GM12878 (cell line): ENCODE data around the gene ARTN. TPM values are rescaled to one million over a fixed set of nuclear protein-coding genes. Genes with fewer than 3 reads are reported as not detected.
A peak's percentile ranks its signal among the peaks of the same experiment; 100 is the strongest.

Experiments used
- ATAC-seq: fragments of 200-7000 bp; cut with Tn5 transposase; 3 replicates; pipeline ENCODE4 v1.9.1; 2020; ENCODE audit warnings: mild to moderate bottlenecking, moderate library complexity
- BruUV-seq: library from RNA; stranded (reverse); fragments of 400-500 nt; replicated peaks from 2 replicates; lab custom pipeline; 2021; lab: Mats Ljungman, UMichigan
- CTCF ChIA-PET: fragments of 300-600 bp; sonication (Branson Sonifier 250); formaldehyde crosslinking; extraction: SDS; loops from one replicate; lab custom pipeline; 2021; ENCODE audit warnings: inconsistent platforms; lab: Yijun Ruan, JAX
- POLR2A ChIA-PET: fragments of 350-600 bp; formaldehyde crosslinking; extraction: SDS; loops from one replicate; lab custom pipeline; 2021; ENCODE audit warnings: inconsistent platforms; lab: Charles Lee
- RAD21 ChIA-PET: fragments of 300-600 bp; sonication (Branson Sonifier 250); formaldehyde crosslinking; loops from one replicate; lab custom pipeline; 2023; ENCODE audit warnings: antibody characterized with exemption; ENCODE audit not compliant: unreplicated experiment; lab: Charles Lee
- SMC1A ChIA-PET: fragments of 300-600 bp; sonication (Branson Sonifier 250); formaldehyde crosslinking; loops from one replicate; lab custom pipeline; 2023; ENCODE audit not compliant: unreplicated experiment, uncharacterized antibody; lab: Charles Lee
- DNase-seq: peaks from one replicate; pipeline ENCODE4 v3.0.0-alpha.2; 2011; ENCODE audit warnings: low read depth, low spot score
- FAIRE-seq: peaks from 3 replicates; lab custom pipeline; 2011; peaks lifted over from hg19 to GRCh38; lab: Jason Lieb, UNC
- H2AFZ ChIP-seq: 2 replicates; pipeline ENCODE4 v1.6.0; 2011; ENCODE audit warnings: low read depth, low read length, control low read depth; ENCODE audit not compliant: control insufficient read depth
- H3K27ac ChIP-seq: 2 replicates; pipeline ENCODE4 v1.5.1; 2011; ENCODE audit warnings: control low read depth; ENCODE audit not compliant: control insufficient read depth, insufficient read depth
- H3K27me3 ChIP-seq, 2 experiments: replicated peaks in 1 of 2; 2 replicates each; pipeline versions ENCODE4 v1.6.0 to v1.6.1; 2011; ENCODE audit warnings: low read length in 1 of 2; ENCODE audit not compliant: control insufficient read depth in 2 of 2, insufficient read depth in 2 of 2
- H3K36me3 ChIP-seq, 2 experiments: 2 replicates each; pipeline ENCODE4 v1.5.1; 2011; ENCODE audit warnings: low read length in 1 of 2; ENCODE audit not compliant: control insufficient read depth in 2 of 2, insufficient read depth in 2 of 2
- H3K4me1 ChIP-seq: 2 replicates; pipeline ENCODE4 v1.6.1; 2011; ENCODE audit warnings: mild to moderate bottlenecking, low read length, moderate library complexity, mixed read lengths; ENCODE audit not compliant: control insufficient read depth, insufficient read depth
- H3K4me2 ChIP-seq: 2 replicates; pipeline ENCODE4 v1.6.0; 2011; ENCODE audit warnings: control low read depth; ENCODE audit not compliant: control insufficient read depth, insufficient read depth
- H3K4me3 ChIP-seq: fragments of 200-600 bp; sonication (generic); 2 replicates; pipeline ENCODE4 v1.5.1; 2016
- H3K79me2 ChIP-seq: 2 replicates; pipeline ENCODE4 v1.6.0; 2011; ENCODE audit warnings: low read length; ENCODE audit not compliant: control insufficient read depth, insufficient read depth
- H3K9ac ChIP-seq: 2 replicates; pipeline ENCODE4 v1.8.0; 2011; ENCODE audit warnings: low read length, control low read depth, mixed read lengths; ENCODE audit not compliant: control insufficient read depth, insufficient read depth
- H3K9me3 ChIP-seq: replicated peaks from 3 replicates; pipeline ENCODE4 v1.5.1; 2011; ENCODE audit warnings: mild to moderate bottlenecking, low read length; ENCODE audit not compliant: control insufficient read depth, insufficient read depth
- H4K20me1 ChIP-seq: 2 replicates; pipeline ENCODE4 v1.6.0; 2011; ENCODE audit not compliant: control insufficient read depth, insufficient read depth
- BACH1 ChIP-seq: fragments of 450-650 bp; IDR thresholded peaks from 2 replicates; pipeline ENCODE4 v1.6.1; 2017; ENCODE audit warnings: mild to moderate bottlenecking, borderline replicate concordance
- ETV6 ChIP-seq, 2 experiments: fragments of 450-650 bp in 1 of 2; IDR thresholded peaks in 1 of 2; conservative IDR thresholded peaks in 1 of 2; 2 replicates each; pipeline ENCODE4 v1.6.1; 2014; ENCODE audit warnings: antibody characterized with exemption in 1 of 2, borderline replicate concordance in 1 of 2, low read depth in 1 of 2, mild to moderate bottlenecking in 1 of 2, moderate library complexity in 1 of 2
- FOS ChIP-seq: IDR thresholded peaks from 3 replicates; pipeline ENCODE4 v1.6.1; 2011; ENCODE audit warnings: borderline replicate concordance; ENCODE audit not compliant: insufficient read length; ENCODE audit errors: extremely low read depth
- HCFC1 ChIP-seq: fragments of 150-350 bp; IDR thresholded peaks from 2 replicates; pipeline ENCODE4 v1.6.1; 2014; ENCODE audit warnings: low read length
- KDM1A ChIP-seq: fragments of 200-600 bp; sonication (generic); IDR thresholded peaks from 2 replicates; pipeline ENCODE4 v1.6.1; 2016; ENCODE audit warnings: borderline replicate concordance
- MXI1 ChIP-seq: fragments of 150-350 bp; IDR thresholded peaks from 2 replicates; pipeline ENCODE4 v1.6.1; 2011; ENCODE audit warnings: low read depth, mild to moderate bottlenecking, inconsistent platforms, low read length, improper control_type of control experiment
- NFYB ChIP-seq: IDR thresholded peaks from 2 replicates; pipeline ENCODE4 v1.6.1; 2011; ENCODE audit warnings: low read depth, mild to moderate bottlenecking, low read length, improper control_type of control experiment, moderate library complexity; ENCODE audit not compliant: insufficient read depth
- NR2C1 ChIP-seq: fragments of 450-650 bp; IDR thresholded peaks from 2 replicates; pipeline ENCODE4 v1.6.1; 2017; ENCODE audit warnings: antibody characterized with exemption, mild to moderate bottlenecking, moderate library complexity
- PAX8 ChIP-seq: fragments of 450-650 bp; IDR thresholded peaks from 2 replicates; pipeline ENCODE4 v1.6.1; 2017; ENCODE audit warnings: mild to moderate bottlenecking, moderate library complexity
- POU2F2 ChIP-seq: IDR thresholded peaks from 3 replicates; pipeline ENCODE4 v1.6.1; 2011; ENCODE audit warnings: low read depth, mild to moderate bottlenecking, low read length, borderline replicate concordance
- RFX5 ChIP-seq: IDR thresholded peaks from 2 replicates; pipeline ENCODE4 v1.6.1; 2011; ENCODE audit warnings: low read depth, low read length, improper control_type of control experiment
- TARDBP ChIP-seq: IDR thresholded peaks from 2 replicates; pipeline ENCODE4 v1.6.1; 2016; ENCODE audit warnings: borderline replicate concordance
- WGBS: methylation state at CpG from one replicate; pipeline ENCODE4 v1.1.6; 2016; ENCODE audit warnings: low lambda C conversion rate; ENCODE audit not compliant: insufficient replicate concordance, insufficient coverage; ENCODE audit errors: missing lambda C conversion rate; 5-methylcytosine and 5-hydroxymethylcytosine counted together
- in situ Hi-C: fragments of 300-500 bp; cut with MboI; formaldehyde crosslinking; loops from 9 replicates; pipeline ENCODE4 v1.14.3; 2018; ENCODE audit warnings: mixed read lengths
- intact Hi-C: fragments of 100-400 bp; cut with micrococcal nuclease; formaldehyde crosslinking; loops from one replicate; pipeline ENCODE4 v1.14.2; 2022; ENCODE audit not compliant: unreplicated experiment
- polyA plus RNA-seq, 11 experiments: library from polyadenylated mRNA; depleted of rRNA in 4 of 11; unstranded in 6 of 11; stranded (reverse) in 5 of 11; fragments of >200 nt; fragmentation: Nextera tagmentation in 4 of 11; fragmentation: Illumina TruSeq in 1 of 11; extraction: Ambion mirVana in 4 of 11; extraction: Trizol in 1 of 11; gene quantifications; 1 replicate in 1 of 11; 2 replicates in 10 of 11; pipeline versions ENCODE4 v1.2.1 to v1.2.3, GENCODE V29; 2011 to 2016; ENCODE audit warnings: inconsistent platforms in 2 of 11, missing spikeins in 2 of 11, low read depth in 1 of 11
- total RNA-seq, 4 experiments: library from RNA; depleted of rRNA in 3 of 4; stranded (reverse); fragments of >200 nt in 3 of 4; fragmentation: Illumina TruSeq in 1 of 4; extraction: Trizol in 1 of 4; gene quantifications; 2 replicates each; pipeline versions ENCODE4 v1.2.1 to v1.2.3, GENCODE V29; 2013 to 2021
- TF ChIP-seq, protein P1 (sequence below): IDR thresholded peaks from 2 replicates; pipeline ENCODE4 v1.6.1; 2011; ENCODE audit warnings: mild to moderate bottlenecking, low read depth, low read length, moderate library complexity; ENCODE audit not compliant: insufficient replicate concordance
- TF ChIP-seq, protein P2 (sequence below): fragments of 450-650 bp; IDR thresholded peaks from 2 replicates; pipeline ENCODE4 v1.6.1; 2017; ENCODE audit warnings: borderline replicate concordance
- TF ChIP-seq, protein P3 (sequence below): fragments of 450-650 bp; conservative IDR thresholded peaks from 2 replicates; pipeline ENCODE4 v1.6.1; 2017; ENCODE audit warnings: mild to moderate bottlenecking, moderate library complexity

The ARTN gene
- total and polyA plus RNA-seq, 10 of the 15 experiments (the other 5 are each of a cell fraction or from before 2014, with no cell fraction given), result 0.06 to 2.1 (median 0.34) TPM; not detected in 1

DNA sequence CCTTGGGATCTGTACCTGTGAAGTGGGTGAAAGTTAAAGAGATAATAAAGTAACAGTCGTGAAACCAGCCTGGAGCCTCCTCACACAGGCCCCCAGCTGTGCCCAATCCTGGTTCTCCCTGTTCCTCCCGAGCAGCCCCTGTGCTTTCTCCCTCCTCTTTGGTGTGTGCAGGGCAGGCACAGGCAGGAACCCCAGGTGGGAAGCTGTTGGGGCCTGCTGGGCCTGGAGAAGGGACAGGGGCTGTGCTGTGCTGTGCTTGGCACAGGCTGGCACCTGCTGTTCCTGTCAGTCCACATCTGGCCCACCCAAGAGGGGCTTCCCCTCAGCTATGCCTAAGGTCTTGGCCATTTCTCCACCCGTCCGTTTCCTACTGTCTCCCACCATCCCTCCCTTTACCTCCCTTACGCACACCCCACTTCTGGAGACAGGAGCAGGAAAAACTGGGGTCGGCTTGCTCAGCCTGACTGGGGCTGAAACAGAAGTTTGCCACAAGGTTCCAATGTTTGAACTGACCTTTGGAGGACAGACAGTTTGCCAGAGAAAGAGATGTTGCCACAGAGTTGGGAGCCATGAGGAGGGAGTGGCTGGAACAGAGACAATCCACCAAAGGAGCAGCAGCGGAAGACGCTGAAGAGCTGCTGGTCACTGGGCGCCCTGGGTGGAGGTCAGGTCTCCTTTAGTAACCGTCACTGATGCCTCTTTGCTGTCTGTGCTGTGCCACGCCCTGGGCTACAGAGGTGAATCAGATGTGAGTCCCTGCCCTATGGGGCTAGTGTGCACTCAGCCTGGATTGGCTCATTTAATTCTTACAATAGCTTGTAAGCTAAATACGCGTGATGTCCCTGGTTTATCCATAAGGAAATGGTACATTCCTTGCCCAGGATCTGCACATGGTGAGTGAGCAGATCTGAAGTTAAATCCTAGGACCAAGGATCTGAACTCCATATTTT lies 18.8 kb upstream of the ARTN start:
- intact Hi-C loops, result no loop called here
- RAD21 ChIA-PET, result interaction anchor here (0.8 to 0.9 kb wide), 3 partner anchors 20 to 152 kb away, joined by 3 read pairs; no protein-coding TSS in a partner anchor
- no peak for TF ChIP-seq FOS
- no peak for TF ChIP-seq KDM1A
- TF ChIP-seq, protein P1, sequence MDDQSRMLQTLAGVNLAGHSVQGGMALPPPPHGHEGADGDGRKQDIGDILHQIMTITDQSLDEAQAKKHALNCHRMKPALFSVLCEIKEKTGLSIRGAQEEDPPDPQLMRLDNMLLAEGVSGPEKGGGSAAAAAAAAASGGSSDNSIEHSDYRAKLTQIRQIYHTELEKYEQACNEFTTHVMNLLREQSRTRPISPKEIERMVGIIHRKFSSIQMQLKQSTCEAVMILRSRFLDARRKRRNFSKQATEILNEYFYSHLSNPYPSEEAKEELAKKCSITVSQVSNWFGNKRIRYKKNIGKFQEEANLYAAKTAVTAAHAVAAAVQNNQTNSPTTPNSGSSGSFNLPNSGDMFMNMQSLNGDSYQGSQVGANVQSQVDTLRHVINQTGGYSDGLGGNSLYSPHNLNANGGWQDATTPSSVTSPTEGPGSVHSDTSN, result no peak
- no peak for TF ChIP-seq HCFC1
- TF ChIP-seq POU2F2, result no peak
- TF ChIP-seq BACH1, result no peak
- TF ChIP-seq, protein P2, sequence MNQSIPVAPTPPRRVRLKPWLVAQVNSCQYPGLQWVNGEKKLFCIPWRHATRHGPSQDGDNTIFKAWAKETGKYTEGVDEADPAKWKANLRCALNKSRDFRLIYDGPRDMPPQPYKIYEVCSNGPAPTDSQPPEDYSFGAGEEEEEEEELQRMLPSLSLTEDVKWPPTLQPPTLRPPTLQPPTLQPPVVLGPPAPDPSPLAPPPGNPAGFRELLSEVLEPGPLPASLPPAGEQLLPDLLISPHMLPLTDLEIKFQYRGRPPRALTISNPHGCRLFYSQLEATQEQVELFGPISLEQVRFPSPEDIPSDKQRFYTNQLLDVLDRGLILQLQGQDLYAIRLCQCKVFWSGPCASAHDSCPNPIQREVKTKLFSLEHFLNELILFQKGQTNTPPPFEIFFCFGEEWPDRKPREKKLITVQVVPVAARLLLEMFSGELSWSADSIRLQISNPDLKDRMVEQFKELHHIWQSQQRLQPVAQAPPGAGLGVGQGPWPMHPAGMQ, result no peak
- no peak for TF ChIP-seq MXI1
- TF ChIP-seq RFX5, result no peak
- TF ChIP-seq PAX8, result no peak
- TF ChIP-seq NR2C1, result no peak
- no peak for TF ChIP-seq NFYB
- no peak for TF ChIP-seq TARDBP
- no peak for TF ChIP-seq ETV6 (conservative IDR thresholded peaks at IDR 0.05 in 1 of 2, IDR thresholded peaks at IDR 0.05 in 1 of 2; ENCODE audit: borderline replicate concordance in 1 of 2, low read depth in 1 of 2)
- TF ChIP-seq, protein P3, sequence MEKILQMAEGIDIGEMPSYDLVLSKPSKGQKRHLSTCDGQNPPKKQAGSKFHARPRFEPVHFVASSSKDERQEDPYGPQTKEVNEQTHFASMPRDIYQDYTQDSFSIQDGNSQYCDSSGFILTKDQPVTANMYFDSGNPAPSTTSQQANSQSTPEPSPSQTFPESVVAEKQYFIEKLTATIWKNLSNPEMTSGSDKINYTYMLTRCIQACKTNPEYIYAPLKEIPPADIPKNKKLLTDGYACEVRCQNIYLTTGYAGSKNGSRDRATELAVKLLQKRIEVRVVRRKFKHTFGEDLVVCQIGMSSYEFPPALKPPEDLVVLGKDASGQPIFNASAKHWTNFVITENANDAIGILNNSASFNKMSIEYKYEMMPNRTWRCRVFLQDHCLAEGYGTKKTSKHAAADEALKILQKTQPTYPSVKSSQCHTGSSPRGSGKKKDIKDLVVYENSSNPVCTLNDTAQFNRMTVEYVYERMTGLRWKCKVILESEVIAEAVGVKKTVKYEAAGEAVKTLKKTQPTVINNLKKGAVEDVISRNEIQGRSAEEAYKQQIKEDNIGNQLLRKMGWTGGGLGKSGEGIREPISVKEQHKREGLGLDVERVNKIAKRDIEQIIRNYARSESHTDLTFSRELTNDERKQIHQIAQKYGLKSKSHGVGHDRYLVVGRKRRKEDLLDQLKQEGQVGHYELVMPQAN, result no peak

More for the DNA sequence above, 18.8 kb upstream of the ARTN start:
- H3K4me1 ChIP-seq, result no peaks in the 10 kb centered on the region
- H3K9me3 ChIP-seq, result no peaks in the 10 kb centered on the region
- H3K9ac ChIP-seq, result no peak overlapping the region
- peak; percentile 61 for FAIRE-seq
- in situ Hi-C loops, result no loop called here
- H3K4me3 ChIP-seq, result no peak overlapping the region
- no peak for ATAC-seq
- SMC1A ChIA-PET, result interaction anchor here (1.0 kb wide), 2 partner anchors 18 to 151 kb away, joined by 3 to 4 read pairs; no protein-coding TSS in a partner anchor
- BruUV-seq, result no TSS peak
- WGBS, result 83% methylated on average over 13 of the region's 13 CpGs
- no peaks in the 10 kb centered on the region for H4K20me1 ChIP-seq
- H3K36me3 ChIP-seq, result no peaks in the 10 kb centered on the region
- no peak overlapping the region for H3K4me2 ChIP-seq
- no peak overlapping the region for H2AFZ ChIP-seq
- CTCF ChIA-PET, result interaction anchor here (2.3 to 5.5 kb wide), 2 partner anchors 20 to 150 kb away, joined by 9 to 81 read pairs; no protein-coding TSS in a partner anchor
- DNase-seq, result no peak
- no peaks in the 10 kb centered on the region for H3K79me2 ChIP-seq
- POLR2A ChIA-PET, result no interaction called here
- no peak overlapping the region for H3K27ac ChIP-seq
- H3K27me3 ChIP-seq, result no peaks in the 10 kb centered on the region
